GM12878 (cell line): ENCODE measurements around the gene GNPTAB.

Experiments
- CTCF ChIP-seq, 3 experiments: IDR thresholded peaks in 2 of 3; conservative IDR thresholded peaks in 1 of 3; 2 replicates each; pipeline ENCODE4 v1.5.1; 2011; ENCODE audit warnings: low read depth in 3 of 3, low read length in 3 of 3, mild to moderate bottlenecking in 3 of 3, control low read depth in 2 of 3, moderate library complexity in 2 of 3, inconsistent platforms in 1 of 3, mixed read lengths in 1 of 3; ENCODE audit not compliant: control insufficient read depth in 2 of 3, insufficient read depth in 1 of 3; ENCODE audit errors: extremely low read depth in 1 of 3
- NFYB ChIP-seq: IDR thresholded peaks from 2 replicates; pipeline ENCODE4 v1.6.1; 2011; ENCODE audit warnings: low read depth, mild to moderate bottlenecking, low read length, improper control_type of control experiment, moderate library complexity; ENCODE audit not compliant: insufficient read depth
- POLR2AphosphoS2 ChIP-seq: IDR thresholded peaks from 2 replicates; pipeline ENCODE4 v1.6.1; 2011; ENCODE audit warnings: low read depth, mild to moderate bottlenecking, low read length, improper control_type of control experiment, moderate library complexity

- no peak for TF ChIP-seq CTCF (IDR thresholded peaks at IDR 0.05 in 2 of 3, conservative IDR thresholded peaks at IDR 0.05 in 1 of 3; ENCODE audit: control insufficient read depth in 2 of 3, extremely low read depth in 1 of 3, insufficient read depth in 1 of 3, low read depth in 3 of 3, low read length in 3 of 3)
- TF ChIP-seq POLR2AphosphoS2, result no peak
- no peak for TF ChIP-seq NFYB
Observed at GRCh38 chr12:101823039-101823438, 7.7 kb downstream of the GNPTAB start.
